GOT3 (cell line): ENCODE results near the gene CLECL1.
"Not testable (repeated sequence)": the region's sequence is repeated elsewhere in the genome, so short reads cannot be mapped to it uniquely, and the experiment has no call there.

Source experiments
- DNase-seq: peaks from one replicate; lab custom pipeline; 2025; ENCODE audit warnings: mixed read lengths; lab: John Stamatoyannopoulos, UW

The CLECL1 gene

DNA sequence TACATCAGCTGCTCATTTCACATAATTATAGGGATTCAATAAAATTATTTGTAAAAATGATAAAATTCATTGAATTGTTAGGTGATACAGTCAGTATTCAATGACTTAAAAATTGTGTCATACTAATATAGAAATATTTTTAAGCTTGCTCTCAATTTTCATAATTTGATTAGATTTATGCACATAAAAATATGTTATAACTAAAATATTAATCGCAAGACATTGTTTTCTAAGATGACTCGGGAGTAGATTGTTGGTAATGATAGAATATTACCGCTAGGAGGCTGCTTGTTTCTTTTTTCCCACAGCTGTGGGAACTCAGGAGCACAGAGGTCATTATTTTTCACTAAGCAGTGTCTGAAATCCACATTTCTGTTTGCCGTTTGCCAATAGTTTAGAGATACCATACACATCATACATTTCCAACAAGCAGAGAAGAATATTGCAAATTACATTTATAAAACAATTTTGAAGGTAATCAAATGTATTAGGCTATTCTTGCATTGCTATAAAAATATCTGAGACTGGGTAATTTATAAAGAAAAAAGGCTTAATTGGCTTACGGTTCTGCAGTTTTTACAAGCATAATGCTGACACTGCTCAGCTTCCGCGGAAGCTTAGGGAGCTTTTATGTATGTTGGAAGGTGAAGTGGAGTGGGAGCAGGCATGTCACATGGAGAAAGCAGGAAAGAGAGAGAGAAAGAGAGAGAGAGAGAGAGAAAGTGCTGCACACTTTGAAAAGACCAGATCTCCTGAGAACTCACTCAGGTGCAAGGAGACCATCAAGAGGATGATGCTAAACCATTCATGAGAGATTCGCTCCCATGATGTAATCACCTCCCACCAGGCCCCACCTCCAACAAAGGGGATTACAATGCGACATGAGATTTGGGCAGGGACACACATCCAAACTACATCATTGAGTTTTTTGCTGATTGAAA lies 18.6 kb upstream of the CLECL1 start:
- DNase-seq, result no peak

DNA sequence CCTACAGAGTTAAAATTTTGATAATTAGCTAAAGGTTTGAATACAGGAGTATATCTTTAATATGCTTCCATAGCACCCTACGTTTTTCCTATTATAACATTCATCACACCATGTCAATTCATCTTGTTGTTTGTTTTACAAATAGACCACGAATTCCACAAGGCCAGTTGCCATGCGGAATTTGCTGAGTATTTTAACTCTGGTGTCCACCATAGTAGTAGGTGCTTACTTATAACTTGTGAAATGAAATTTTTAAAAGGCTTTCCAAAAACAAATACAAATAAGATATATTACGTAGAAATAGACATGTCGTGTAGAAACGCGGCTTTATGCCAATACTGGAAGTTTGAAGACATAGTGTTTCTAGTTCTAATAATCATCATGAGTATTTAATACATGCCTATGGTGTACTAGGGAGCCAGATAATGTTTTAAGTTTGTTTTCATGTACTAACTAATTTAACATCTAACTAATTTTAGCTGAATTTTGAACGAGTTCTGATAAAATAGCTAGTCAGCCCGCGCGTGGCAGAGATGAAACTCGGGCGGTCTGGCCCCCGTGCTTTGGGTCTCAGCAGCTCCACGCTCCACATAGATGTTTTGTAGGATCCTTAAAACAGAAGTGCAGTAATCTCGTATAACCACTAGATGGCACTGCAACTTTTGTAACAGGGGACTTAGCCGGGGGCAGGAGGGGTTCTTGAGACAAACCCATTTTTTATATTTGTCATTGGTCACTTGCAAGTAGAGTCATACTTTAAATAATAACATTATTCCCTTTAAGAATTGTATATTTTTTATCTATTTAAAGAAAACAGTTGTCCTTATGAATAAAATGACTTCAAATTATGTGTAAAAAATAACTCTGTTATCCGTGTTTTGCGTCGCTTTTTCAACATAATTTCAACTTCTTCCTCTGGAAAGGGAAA lies 17.6 kb upstream of the CLECL1 start:
- no peak for DNase-seq

DNA sequence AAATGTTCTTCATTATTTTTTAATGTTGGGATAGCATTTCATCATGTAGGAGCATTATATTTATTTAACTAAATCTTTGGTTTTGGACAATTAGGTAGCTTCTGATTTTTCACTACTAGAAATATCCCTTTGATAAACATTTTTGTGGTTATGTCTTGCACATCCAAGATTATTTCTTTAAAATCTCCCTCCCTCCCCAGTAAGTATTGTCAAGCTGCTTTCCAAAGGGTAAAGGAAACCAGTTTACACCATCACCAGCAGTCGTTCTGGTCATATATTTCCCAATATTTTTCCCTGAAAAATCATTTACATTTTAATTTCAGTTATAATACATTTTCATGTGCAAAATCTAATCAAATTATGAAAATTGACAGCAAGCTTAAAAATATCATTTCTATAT lies 16.7 kb upstream of the CLECL1 start:
- no peak for DNase-seq

DNA sequence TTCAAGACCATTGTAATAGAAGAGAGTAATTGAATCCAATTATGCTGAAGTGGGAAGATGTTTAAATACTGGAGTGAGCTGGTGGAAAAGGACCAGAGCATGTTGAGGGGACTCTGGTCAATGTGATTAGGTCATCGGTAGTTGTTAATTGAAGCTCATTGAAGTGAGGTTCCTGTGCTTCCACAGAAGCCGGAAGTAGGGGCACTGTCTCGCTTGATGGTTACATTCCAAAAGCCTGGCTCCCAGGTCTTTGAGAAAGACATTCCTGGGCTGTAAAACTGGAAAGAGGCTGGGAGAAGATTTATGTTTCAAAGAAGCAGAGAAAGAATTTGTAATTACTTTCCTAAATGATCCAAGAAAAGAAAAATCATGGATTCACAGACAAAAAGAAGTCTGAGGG lies 12.3 kb upstream of the CLECL1 start:
- no peak for DNase-seq

DNA sequence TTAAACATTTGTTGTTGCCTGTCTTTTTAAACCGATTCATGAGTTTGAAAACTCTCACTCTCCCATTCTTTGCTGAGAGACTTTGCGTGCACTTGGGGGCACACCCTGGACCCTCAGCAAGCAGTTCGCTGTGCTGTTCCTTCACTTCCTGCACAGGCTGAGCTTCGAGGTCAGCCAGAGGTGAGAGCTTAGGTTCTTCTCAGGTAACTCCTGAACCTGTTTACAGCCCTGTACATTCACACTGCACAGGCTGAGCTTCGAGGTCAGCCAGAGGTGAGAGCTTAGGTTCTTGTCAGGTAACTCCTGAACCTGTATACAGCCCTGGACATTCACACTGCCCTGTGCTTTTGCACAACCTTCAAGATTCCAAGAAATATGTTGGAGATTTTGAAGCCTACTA lies 9.8 kb upstream of the CLECL1 start:
- no peak for DNase-seq

DNA sequence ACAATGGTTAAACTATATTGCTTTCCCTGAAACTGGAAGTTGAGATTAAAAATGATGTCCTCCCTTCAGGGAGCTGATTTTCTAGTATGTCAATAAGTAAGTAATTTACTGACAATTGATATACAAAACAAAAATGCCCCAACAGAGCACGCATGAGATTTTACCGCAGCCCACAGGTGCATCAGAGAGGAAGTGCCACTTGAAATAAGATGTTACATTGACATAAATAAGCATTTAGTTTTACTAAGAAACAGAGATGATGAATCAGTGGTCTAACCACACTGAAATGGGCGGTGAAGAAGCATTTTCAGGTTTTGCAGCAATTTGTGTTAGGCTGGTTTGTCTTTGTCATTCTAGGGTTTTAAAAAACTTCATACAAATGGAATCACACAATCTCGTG lies 8.8 kb upstream of the CLECL1 start:
- DNase-seq, result no peak

DNA sequence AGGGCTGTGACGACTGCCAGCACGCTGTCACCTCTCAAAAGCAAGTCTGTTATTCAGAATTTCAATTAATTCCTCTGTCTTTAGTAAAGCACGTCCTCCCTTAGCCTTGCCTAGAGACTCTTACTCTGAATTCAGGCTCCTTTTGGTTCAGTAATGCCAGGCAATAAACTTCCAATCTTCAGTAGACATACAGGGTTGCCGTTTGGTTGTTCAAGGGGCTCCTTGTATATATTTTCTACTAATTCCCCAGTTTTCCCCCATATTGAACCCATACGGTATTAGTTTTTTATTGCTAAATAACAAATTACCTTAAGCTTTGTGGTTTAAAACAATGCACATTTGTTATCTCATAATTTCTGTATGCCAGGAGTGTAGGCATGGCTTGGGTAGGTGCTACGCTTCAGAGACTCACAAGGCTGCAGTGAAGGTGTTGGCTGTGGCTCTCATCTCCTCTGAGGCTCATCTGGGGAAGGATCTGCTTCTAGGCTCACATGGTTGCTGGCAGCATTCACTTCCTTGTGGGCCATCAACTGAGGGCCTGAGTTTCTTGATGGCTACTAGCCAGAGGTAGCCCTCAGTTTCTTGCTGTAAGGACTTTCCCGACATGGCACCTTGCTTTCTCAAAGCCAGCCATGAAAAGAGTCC lies 7.3 kb upstream of the CLECL1 start:
- no peak for DNase-seq

DNA sequence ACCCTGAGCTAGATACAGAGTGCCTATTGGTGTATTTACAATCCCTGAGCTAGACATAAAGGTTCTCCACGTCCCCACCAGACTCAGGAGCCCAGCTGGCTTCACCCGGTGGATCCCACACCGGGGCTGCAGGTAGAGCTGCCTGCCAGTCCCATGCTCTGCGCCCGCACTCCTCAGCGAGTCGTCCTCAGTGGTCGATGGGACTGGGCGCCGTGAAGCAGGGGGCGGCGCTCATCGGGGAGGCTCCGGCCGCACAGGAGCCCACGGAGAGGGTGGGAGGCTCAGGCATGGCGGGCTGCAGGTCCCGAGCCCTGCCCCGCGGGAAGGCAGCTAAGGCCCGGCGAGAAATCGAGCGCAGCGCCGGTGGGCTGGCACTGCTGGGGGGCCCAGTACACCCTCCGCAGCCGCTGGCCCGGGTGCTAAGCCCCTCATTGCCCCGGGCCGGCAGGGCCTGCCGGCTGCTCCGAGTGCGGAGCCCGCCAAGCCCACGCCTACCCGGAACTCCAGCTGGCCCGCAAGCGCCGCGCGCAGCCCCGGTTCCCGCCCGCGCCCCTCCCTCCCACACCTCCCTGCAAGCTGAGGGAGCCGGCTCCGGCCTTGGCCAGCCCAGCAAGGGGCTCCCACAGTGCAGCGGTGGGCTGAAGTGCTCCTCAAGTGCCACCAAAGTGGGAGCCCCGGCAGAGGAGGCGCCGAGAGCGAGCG lies 6.7 kb upstream of the CLECL1 start:
- not testable (repeated sequence) for DNase-seq

DNA sequence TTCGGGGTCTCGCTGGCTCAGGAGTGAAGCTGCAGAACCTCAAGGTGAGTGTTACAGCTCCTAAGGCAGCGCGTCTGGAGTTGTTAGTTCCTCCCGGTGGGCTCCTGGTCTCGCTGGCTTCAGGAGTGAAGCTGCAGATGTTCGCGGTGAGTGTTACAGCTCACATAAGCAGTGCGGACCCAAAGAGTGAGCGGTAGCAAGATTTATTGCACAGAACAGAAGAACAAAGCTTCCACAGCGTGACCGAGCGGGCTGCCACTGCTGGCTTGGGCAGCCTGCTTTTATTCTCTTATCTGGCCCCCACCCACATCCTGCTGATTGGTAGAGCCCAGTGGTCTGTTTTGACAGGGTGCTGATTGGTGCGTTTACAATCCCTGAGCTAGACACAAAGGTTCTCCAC lies 6.0 kb upstream of the CLECL1 start:
- DNase-seq, result not testable (repeated sequence)

DNA sequence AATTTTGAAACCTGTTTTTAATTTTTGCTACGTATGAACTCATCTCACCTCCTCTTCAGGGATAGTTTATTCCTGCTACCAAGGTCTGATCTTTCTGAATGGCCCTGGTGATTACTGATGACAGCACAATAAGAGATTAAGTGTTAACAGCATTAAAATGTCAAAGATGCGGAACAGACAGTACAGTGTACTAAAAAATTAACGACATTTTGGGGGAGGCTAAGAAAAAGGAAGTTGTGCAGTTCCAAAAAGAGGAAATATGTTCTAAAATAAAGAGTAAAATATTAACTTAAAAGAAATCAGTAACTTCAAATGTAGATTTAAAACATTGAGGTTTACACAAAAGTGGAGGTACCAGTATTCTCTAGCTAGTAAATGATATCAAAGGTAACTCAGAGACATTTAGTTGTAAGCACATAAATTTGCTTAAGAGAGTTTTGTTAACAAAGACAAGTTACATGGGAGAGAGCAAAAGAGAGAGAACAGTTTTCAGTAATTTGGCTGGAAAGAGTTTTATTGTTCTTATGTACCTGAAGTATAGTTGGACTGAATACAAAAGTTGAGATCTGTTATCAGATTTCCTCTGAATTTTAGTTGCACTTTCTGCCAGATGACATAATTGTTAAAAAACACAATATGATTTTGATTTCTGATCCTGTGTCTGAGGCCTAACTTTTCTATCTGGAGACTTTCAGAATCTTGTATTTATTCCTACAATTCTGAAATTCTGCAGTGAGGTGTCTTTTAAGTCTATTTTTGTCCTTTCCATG lies 4.2 kb upstream of the CLECL1 start:
- DNase-seq, result no peak

DNA sequence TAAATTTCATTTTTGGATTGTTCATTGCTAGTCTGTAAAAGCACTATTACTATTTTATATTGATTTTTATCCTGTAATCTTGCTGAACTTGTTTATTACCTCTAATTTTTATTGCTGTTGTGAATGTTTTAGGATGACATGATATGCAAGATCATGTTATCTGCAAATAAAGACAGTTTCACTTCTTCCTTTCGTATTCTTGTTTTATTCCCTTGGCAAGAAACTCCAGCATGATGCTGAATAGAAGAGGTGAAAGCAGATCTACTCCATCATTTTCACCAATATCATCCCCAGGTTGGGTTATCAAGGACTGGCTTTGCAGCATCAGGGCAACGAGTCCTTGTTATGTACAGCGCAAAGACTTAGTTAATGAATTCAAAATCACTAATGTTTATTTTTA lies 2.7 kb upstream of the CLECL1 start:
- no peak for DNase-seq

DNA sequence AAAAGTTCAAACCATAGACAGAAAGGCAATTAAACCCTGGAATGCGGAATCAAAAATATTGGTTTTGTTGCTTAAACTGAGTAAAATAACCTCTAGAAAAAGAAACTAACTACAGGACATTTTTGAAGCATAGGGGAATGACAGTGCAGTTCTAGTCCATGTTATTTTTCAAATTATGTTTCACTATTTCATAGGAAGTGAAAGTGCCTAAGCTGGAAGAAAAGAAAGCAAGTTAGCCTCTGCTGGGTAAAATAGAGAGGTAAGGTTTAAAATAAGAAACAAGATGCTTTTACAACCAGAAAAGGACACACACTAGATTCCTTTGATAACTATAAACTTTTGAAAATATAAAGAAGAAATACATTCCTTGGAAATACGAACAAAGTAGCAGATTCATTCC lies 1.1 kb downstream of the CLECL1 start:
- no peak for DNase-seq

DNA sequence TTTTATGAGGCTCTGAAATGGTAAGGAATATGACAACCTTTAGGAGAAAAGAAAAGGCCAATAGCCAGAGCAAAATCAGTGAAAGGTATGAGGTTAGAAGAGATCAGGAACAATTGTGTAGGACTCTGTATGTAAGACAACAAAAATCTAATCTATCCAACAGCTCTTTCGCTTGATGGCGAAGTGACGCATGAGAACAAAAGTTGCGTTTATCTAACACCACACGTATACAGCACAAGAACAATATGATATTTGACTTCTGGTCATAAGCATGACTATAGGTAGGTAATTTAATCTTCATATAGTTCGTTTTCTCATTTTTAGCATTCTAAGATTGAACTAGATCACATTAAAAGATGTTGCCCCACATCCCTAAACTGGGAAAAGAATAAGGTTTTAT lies 1.5 kb downstream of the CLECL1 start:
- no peak for DNase-seq

DNA sequence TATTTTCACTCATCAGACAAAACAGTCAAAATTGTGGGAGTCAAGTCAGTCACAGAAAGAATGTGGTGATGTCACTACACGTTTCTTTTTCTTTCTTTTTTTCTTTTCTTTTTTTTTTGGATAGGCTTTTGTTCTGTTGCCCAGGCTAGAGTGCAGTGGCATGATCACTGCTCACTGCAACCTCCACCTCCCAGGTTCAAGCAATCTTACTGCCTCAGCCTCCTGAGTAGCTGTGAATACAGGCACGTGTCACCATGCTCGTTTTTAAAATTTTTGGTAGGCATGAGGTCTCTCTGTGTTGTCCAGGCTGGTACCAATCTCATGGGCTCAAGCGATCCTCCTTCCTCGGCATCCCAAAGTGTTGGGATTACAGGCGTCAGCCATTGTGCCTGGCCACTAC lies 2.3 kb downstream of the CLECL1 start:
- no peak for DNase-seq

DNA sequence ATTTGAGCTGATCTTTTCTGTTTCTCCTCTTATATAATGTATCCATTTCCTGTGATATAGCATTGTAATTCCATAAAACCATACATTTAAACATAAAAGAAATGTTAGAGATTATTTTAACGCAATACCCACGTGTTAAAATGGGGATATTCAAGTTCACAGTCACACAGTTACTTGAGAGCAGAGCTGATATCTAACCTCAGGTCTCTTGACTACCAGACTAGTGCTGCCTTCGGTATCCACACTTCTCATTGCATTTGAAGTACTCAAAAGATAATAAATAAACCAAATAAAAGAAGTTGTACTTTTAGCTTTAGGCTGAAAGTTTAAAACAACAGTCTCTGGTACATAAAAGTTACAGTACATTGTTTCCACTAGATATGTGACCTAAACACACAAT lies 2.9 kb downstream of the CLECL1 start:
- DNase-seq, result no peak

DNA sequence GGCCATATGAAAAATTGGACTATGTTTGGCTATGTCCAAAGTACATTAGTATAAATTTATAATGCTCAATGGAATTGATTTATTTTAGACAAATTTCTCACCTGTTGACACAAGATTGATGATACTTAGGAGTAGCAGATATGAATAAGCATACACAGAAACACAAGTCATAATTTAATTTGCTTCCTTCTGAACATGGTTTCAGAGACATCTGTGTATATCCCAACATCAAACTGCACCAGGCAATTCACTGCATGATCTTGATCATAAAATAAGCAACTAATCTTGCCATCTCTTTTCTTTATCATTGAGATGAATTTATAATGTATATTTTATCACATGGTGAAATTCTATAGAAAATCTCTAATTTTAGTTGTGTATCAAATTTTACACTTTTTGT lies 3.8 kb downstream of the CLECL1 start:
- no peak for DNase-seq

DNA sequence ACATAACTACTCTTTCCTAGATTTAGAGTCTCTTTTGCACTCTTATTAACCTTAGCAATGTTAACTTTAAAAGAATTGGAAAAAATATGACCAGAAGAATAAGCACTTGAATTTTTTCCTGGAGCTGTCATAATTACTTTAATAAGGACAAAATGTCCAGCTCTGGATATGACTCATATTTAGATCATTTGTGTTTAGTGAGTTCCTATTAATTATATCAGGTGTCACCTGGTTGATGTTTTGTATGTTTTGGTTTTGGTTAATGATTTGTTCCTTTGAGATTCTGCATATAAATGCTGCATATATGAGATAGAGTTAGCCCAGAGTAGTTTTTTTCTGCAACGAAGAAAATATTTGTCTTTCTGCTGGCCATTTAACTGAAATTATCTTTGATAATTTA lies 5.1 kb downstream of the CLECL1 start:
- no peak for DNase-seq

DNA sequence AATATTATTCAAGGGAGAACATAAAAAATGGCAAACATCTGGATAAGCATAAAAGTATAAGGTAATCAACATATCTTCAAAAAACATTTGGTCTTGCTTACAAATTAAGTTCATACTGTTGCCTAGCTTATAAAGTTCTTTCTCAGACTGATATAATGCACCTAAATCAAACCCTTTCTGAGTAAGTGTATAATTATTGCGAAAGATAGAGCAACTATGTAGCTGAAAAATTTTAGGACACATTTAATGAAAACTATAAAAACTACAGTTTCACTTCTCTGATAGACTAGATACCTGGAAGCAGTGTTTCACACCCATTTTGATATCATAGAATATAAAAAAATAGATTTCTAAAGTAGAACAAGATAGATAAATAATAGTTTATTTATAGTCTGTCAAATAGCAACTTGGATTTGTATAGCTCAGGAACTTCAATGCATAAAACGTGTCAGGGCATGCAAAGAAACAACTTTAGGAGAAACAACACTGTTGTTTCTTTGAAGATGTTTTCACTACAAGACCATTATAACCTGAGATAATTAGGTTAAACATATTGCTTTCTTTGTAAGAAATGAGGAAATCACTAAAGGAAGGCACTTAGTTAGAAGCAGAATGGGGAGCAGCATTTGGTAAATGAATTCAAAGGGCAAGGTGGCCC lies 7.6 kb downstream of the CLECL1 start:
- DNase-seq, result no peak

DNA sequence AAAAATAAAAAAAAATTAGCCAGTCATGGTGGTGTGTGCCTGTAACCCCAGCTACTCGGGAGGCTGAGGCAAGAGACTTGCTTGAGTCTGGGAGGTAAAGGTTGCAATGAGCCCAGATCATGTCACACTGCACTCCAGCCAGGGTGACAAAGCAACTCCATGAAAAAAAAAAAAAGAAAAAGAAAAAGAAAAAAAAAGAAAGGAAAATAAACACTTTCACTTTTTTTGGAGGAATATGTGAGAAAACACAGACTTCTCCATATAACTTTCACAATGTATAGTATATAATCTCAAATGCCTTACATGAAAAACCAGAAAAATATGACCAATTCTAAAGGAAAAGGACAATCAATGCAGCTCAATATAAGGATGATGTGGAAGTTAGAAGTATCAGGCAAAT lies 8.9 kb downstream of the CLECL1 start:
- DNase-seq, result no peak

DNA sequence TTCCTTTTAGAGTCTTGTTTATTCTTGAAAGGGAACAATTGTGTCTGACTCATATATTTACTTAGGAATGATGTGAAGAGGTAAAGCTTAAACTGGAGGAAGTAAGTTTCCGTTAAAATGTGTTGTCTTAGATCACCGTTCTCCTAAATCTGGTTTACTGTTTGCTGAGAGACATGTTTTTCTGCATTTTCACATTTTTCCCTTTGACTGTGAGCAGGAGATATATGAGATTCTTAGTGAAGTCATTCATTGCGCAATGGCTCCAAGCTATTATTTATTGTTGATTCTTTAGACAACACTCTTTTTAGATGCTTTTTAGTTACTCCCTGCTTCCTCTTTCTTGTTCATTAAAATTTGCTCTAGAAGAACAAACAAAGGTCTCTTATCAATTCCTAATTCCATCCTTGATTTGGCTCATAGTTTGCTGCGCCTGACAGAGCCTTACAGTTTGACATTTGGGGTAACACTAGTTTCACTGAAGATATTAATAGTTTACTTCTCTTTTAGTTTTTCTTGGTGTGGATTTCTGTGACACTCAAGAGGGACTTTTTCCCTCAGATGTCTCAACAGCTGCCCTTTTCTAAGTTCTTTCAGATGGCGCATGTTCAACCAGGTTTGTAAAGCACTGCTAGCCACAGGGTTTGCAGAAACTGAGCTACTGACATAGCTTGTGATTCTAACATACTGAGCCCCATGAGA lies 11.4 kb downstream of the CLECL1 start:
- DNase-seq, result no peak
